Stimulated activated CD4-positive, alpha-beta T cell treated with anti-CD3 and anti-CD28 coated beads, Interleukin-2, amount 100 ng/mL, for 24 hours (primary cell): Measurements from ENCODE around the gene DAZAP1.

Source experiments
- DNase-seq, 2 donors: peaks; one replicate each; pipeline ENCODE4 v3.0.0-alpha.2; 2020

DAZAP1 gene

DNA sequence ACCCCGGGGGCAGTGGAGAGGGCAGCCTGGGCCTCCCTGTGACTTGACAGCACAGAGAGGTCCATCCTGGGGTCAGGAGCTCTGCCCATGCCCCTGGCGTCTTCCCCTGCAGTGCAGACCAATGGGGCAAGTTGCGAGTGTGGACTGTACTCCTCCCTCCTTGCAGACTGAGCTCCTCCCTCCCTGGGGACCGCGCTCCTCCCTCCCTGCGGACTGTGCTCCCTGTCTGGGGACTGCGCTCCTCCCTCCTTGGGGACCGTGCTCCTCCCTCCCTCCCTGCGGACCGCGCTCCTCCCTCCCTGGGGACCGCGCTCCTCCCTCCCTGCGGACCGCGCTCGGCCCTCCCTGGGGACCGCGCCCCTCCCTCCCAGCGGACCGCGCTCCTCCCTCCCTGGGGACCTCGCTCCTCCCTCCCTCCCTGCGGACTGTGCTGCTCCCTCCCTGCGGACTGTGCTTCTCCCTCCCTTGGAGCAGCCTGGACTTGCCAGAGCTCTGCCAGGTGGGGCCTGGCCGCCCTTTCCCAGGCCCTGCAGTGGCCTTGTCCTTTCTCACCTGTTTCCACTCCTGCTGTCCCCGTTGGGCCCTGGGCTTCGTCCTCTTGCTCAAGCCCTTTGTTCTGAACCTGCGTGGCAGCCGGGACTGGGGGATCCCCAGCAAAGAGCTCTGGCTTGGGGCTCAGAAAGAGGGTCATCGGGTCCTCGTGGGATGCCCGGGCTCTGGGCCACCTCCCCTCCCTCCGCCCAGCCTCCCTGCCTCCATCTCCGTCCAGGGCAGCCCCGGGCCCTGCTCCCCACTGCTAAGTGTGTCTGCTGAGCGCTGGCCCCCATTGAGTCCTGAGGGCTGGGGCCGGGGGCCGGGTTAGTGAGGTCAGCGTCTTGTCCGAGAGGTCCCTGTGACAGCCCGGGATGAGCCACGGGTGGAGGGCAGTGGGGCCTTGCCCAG lies 12.9 kb upstream of the DAZAP1 start:
- DNase-seq: no peak

GRCh38 chr19:1395194-1396018 lies 12.0 kb upstream of the DAZAP1 start:
- DNase-seq: no peak

GRCh38 chr19:1396019-1396767 lies 11.2 kb upstream of the DAZAP1 start:
- no peak for DNase-seq

DNA sequence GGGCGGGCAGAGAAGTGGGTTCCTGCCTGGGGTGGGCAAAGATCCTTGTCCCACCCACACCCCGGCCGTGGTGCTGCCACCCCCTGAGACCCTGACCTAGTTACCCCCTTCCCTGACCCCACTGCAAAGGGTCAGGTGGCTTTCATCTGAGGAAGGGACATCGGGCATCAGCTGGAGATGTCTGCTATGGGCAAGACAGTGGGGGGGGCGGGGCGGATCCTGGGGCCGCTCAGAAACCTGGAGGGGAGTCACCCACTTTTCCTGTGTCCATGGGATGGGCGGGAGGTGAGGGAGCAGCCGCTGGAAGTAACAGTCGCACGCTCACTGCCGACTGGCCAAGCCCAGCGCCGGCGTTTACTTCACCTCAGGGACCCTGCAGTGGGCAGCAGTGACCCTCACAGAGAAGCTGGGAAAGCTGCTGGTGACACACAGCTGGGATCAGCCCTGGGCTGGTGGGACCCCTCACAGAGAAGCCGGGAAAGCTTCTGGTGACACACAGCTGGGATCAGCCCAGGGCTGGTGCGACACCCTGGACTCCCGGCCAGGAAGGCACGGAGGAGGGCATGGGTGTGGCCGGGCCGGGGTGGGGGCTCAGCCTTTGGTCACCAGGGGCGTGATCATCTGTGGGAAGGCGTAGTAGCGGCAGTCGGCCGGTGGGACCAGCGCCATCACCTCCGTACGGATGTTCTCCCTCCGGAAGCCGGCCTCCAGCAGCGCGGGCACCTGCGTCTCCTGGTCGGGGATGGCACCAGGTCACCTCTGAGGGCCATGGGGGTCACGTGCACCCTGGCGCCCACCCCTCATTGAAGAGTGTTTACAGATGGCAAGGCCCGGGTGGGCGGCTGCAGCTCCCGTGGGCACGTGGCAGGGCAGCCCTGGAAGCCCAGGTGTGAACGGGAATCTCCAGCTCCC lies 10.4 kb upstream of the DAZAP1 start:
- DNase-seq: no peak

GRCh38 chr19:1397838-1398237 lies 9.5 kb upstream of the DAZAP1 start:
- no peak for DNase-seq

GRCh38 chr19:1399079-1399478 lies 8.3 kb upstream of the DAZAP1 start:
- no peak for DNase-seq

DNA sequence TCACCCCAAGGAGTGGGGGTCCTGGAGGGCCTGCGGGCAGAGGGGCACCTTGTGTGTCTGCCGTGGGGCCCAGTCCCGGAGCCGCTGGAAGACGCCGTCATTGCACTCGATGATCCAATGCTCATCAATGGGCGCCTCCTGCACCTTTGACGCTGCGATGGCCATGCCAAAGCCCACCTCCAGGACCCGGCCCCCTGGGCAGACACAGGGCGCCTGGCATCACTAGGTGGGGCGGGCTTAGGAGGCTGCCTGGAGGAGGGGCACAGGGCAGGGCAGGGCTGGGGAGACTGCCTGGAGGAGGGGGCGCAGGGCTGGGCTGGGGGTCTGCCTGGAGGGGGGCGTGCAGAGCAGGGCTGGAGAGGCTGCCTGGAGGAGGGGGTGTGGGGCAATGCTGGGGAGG lies 7.6 kb upstream of the DAZAP1 start:
- DNase-seq: no peak

DNA sequence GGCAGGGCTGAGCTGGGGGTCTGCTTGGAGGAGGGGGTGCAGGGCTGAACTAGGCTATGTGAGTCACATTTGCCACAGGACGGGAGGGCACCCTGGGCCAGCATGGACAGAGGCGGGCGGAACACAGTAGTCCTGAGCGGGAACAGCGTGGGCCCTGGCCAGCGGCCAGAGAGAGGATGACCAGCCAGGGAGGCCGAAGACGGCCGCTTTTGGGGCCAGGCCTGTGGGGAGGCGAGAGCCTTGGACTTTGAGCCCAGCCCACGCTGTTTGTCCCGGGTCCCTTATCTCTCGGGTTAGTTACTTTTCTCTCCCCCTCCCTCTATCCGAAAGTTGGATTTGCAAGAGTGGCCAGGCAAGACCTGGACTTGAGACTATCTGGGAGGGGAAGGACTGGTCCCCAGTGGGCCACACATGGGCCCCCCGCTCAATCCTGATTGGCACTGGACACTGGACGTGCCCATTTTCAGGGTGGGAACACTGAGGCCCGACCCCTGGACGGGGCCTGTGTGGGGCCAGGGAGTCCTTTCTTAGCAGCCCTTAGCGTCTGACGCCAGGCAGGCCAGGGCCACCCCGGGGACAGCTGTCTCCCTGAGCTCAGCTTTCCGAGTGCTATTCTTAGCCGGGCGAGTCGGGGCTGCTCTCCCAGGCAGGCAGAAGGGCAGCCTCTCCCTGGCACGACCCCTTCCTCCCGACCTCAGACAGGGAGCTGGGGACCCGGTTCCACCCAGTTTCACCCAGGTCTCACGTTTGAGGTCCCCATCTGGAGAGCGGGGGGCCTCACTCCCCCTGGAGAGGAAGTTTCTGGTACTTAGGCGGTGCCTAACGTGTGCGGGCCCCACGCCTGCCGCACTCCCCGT lies 6.9 kb upstream of the DAZAP1 start:
- DNase-seq: no peak

DNA sequence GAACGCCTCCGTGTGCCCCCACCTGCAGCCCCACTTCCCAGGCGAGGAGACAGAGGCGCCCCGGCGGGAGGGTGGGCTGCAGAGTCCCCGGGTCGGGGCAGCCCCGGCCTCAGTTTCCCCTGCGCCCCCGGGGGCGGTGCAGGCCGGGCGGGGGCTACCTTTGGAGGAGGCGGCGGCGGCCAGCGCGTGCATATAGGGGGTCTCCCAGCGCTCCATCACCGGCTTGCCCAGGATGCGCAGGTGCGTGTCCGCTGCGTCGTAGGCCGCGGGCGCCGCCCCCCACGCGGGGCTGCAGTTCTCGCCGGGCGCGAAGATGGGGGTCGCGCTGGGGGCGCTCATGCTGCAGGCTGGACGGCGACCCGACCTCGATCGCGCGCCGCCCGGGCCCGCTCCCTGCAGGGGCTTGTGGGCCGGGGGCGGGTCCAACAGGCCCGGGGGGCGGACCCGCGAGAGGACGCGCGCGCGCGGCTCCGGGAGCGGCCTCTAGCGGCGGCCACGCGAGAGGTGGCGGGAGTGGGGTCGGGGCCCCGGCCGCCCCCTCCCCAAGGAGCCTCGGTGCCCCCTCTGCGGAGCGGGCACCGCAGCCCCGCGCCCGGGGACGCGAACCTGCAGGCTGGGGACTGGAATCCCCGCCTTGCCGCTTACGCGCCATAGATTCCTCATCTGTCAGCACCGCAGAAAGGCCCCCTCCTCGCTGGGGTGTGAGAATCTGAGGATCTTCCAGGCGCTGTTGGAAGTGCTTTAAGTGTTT lies 6.1 kb upstream of the DAZAP1 start, which contains the start of gene GAMT:
TSS of gene GAMT (minus strand) at position 405 of the 751 bp plus-strand sequence. CDS start at position 339, 66 bp downstream.
- DNase-seq: peak; percentile 62 to 73

- no peak for DNase-seq
Measured at GRCh38 chr19:1401889-1402217, 5.5 kb upstream of the DAZAP1 start.

- no peak for DNase-seq
Measured at GRCh38 chr19:1402411-1403070, 4.8 kb upstream of the DAZAP1 start.

DNA sequence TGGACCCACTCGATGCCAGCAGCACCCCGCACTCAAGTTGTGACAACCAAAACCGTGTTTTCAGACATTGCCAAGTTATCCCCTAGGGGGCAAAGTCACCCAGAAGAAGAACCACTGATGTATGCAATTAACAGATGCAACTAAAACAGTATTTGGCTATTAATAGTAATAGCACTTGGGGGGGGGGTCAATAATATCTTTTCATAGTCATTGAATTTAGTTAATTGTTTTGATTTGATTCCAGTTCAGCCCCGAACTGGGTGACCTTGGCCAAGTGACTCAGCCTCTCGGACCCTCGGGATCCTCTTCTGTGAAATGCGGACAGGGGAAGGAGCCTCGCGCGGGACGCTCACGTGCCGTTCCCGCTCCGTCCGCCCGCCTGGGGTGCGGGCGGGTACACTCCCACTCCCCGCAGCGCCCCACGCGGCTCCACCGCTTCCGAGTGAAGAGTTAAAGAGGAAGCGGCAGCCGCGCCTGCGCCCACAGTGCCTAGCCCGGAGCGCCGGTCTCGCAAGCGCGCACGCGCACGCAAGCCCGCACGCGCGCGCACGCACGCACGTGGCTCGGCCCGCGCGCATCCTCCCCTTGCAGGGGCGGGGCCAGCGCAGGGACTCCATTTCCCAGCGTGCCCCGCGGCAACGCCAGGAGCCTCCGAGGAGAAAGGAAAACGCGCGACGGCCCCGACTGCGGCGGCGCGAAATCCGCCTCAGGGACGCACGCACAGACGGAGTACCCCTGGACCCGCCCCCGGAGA lies 435 bp upstream of the DAZAP1 start:
- peak; percentile 99 for DNase-seq

GRCh38 chr19:1408300-1409203 lies 1.2 kb downstream of the DAZAP1 start:
- DNase-seq: peak; percentile 62 to 63

GRCh38 chr19:1409204-1410005 lies 2.0 kb downstream of the DAZAP1 start:
- no peak for DNase-seq

DNA sequence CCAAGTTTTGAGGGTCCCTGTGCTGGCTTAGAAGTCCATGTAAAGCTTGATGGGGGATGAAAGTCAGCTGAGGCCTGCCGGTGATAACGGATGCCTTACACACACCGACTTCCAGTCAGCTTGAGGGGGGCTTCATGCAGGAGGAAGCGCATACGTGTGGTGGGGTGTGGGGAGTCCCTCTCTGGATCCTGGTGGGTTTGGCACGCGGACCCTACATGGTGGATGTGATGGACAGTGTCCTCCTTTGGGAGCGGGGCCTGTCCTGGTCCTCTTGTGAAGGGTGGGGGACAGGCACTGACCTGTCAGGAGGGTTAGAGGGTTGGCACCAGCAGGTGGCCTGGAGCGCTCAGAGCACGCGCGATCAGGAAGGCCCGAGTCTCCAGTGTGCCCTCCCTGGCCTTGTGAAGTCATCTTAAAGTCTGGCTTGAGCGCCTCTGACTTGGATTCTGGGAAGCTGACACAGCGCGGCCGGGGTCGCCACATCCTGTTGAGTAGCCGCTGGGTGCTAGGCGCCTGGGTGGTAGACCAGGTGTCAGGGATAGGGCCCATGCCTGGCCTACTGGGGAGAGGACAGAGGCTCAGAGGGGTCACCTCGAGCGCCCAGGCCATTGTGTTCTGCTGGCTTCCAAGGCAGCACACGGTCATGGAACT lies 2.9 kb downstream of the DAZAP1 start:
- DNase-seq: peak in 1 of 2 donors; percentile 41

- no peak for DNase-seq
Measured at GRCh38 chr19:1410789-1411188, 3.4 kb downstream of the DAZAP1 start.
